IPS DF 4.7 (cell line): Measurements from ENCODE around the gene PRKCQ.
"Not testable (repeated sequence)": the region's sequence is repeated elsewhere in the genome, so short reads cannot be mapped to it uniquely, and the experiment has no call there.

Experiments
- DNase-seq: peaks from one replicate; pipeline ENCODE4 v3.0.0-alpha.2; 2013; ENCODE audit warnings: low spot score; ENCODE audit errors: extremely low read depth

The PRKCQ gene

DNA sequence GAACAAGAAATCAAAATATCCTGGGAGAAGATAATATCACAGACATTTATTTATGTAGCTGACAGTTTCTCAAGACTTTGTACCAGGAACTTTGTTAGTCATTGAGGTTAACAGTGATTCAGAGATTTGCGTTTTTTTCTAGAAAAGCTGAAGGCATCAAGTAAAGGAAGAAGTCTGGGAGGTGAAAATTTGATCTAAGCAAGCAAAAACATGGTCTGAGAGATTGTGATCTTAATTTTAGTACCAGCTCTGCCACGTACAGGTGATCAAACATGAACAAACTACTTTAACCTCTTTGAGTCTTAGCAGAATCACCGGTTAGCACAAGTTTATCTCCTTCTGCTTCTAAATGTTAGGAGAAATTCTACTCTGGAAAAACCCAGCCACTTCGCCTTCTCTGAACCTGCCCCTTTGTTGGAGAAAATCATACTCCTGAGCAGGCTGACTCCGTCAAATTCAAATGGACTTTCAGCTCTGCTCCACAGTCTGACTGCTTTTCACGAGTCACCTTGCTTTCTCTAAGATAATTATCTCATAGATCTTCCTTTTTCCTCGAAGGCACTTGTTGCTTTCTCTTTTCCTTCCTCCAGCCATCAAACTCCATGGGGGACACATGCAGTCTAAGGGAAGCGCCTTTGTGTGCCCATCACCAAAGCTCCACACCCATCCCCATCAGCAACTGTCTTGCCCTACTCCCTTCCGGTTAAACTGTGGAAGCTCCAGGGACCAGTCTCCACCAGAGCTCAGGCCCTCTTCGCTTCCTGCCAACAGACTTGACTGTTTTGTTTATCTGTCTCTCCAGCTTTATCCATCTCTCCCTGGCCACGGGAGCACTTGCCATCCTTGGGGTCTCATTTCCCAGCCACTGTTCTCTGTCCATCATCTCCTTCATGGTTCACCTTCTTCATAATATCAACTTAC, 86.3 kb downstream of the PRKCQ start:
- DNase-seq = no peak

DNA sequence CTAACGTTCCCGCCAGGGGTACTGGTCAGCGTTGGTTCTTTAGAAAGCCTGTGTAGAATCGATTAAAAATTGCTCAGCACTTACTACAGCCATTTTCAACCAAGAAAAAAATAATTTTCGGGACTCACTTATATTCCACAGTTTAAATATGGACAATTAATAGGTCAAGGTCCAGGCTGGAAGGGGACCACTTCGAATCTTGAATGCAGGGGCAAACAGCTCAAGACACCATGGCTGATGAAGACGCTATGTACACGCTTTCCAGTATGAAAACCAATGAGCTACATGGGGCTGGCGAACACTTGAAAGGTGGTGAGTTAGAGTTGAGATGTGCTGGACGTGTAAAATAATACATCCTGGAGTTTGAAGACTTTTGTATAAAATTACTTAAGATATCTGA, 87.2 kb downstream of the PRKCQ start:
- DNase-seq = no peak

GRCh38 chr10:6491841-6492609, 88.1 kb downstream of the PRKCQ start:
- DNase-seq = no peak

- no peak for DNase-seq
These were observed 89.5 kb downstream of the PRKCQ start for GRCh38 chr10:6490614-6491013.

GRCh38 chr10:6487920-6488319, 92.2 kb downstream of the PRKCQ start:
- no peak for DNase-seq

DNA sequence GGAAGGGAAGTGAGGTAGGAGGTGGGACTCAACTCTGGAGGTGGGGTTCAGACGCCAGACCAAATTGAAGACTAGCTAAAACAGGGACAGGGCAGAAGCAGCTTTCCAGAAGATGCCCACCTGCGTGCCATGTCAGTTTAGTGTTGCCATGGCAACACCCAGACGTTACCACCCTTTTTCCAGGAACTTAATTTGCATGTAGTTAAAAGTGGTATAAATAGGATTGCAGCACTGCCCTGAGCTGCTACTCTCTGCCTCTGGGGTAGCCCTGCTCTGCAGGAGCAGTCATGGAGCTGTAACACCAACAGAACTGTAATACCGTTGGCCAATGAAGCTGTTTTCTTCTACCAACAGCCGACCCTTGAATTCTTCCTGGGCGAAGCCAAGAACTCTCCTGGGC, 93.8 kb downstream of the PRKCQ start:
- no peak for DNase-seq

GRCh38 chr10:6482737-6483357, 97.2 kb downstream of the PRKCQ start:
- DNase-seq = no peak

DNA sequence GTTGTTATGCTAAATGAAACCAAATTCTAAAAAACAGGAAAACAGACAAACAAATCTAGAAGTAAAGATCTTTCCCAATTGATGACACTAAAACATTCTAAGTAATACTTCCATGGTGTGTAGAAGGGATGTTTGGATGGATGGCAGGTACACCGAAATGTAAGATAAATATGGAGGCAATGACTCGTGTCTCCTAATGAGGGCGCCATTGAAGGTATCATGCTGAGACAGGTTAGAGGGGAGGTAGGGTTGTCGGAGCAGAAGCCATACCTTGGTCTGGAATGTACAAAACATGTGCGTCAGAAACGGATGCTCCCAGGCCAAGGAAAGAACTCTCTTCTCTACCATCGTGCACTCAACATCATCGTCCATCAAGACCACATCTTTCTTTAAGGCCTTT, 101.4 kb downstream of the PRKCQ start:
- no peak for DNase-seq

GRCh38 chr10:6476989-6477388, 103.1 kb downstream of the PRKCQ start:
- no peak for DNase-seq

GRCh38 chr10:6474871-6475270, 105.2 kb downstream of the PRKCQ start:
- DNase-seq = no peak

DNA sequence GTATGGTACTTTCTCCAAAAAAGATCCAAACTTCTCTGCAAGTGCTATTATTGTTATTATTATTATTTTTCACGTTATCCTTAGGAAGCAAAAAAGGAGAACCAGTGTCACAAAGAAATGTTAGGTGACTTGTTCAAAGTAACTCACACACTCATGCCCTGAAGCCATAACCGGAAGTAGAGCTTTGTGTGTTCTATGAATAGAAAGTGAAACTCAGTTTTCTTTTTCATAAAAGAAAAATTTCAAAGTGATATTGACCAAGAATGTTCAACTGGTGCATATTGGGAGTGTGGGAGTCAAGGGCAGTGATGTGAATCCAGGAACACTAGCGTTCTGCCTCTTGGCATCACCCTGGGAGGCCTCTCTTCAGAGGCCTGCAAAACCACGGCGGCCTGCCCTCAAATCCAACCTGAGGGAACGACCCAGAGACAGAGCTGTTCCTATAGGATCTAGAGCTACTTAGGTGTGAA, 106.1 kb downstream of the PRKCQ start:
- DNase-seq = no peak

- DNase-seq = no peak
These were observed 106.6 kb downstream of the PRKCQ start for GRCh38 chr10:6473430-6473829.

GRCh38 chr10:6472710-6473005, 107.4 kb downstream of the PRKCQ start:
- not testable (repeated sequence) for DNase-seq

GRCh38 chr10:6470894-6471618, 109.0 kb downstream of the PRKCQ start:
- DNase-seq = no peak

GRCh38 chr10:6469661-6470060, 110.4 kb downstream of the PRKCQ start:
- DNase-seq = no peak

- no peak for DNase-seq
These were observed 114.0 kb downstream of the PRKCQ start for GRCh38 chr10:6465854-6466601.

DNA sequence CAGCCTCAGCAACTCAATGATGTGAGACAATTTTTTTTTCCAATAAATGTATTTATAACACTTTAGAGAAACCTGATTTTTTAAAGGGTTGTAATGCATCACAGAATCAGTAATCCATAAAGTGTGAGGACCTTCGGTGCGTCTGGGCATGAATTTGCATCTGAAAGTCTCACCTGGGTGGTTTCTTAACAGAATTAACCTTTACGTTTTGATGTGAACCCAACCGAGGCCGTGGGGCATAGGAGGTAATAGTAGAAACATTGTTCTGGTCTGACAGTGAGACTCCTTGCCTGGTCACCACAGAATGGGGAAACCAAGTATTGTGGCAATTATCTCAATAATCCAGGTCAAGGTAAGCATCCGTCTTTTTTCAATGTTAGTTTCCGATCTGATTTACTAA, 114.6 kb downstream of the PRKCQ start:
- no peak for DNase-seq

- no peak for DNase-seq
These were observed 115.1 kb downstream of the PRKCQ start for GRCh38 chr10:6464862-6465430.

DNA sequence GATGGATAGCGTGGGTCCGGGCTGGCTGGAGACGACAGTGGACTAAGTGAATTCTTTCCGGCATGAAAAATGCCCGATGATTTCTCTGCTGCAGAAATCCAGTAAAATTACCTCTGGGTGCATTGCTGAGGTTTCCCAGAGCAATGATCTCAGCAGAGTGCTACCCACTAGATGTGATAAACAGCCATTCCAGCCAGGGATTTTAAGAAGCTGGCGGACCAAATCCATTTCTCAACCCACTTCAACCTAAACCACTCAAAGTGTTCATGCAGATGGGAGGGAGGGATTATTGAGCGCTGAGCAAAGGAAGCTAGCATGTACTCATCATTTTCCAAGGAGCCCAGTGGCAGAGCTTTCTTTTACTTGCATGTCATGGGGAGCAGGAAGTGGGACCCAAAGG, 116.7 kb downstream of the PRKCQ start:
- no peak for DNase-seq

- DNase-seq = no peak
These were observed 118.1 kb downstream of the PRKCQ start for GRCh38 chr10:6461961-6462360.
